Stimulated activated CD4-positive, alpha-beta T cell treated with anti-CD3 and anti-CD28 coated beads, TNF-alpha, amount 100 ng/mL, for 24 hours (primary cell): ENCODE results near the gene CDK16.
"Not testable (repeated sequence)": the region's sequence is repeated elsewhere in the genome, so short reads cannot be mapped to it uniquely, and the experiment has no call there.

Experiments used
- DNase-seq, 3 experiments: peaks; one replicate each; pipeline ENCODE4 v3.0.0-alpha.2; 2020; ENCODE audit warnings: low read depth in 3 of 3

The CDK16 gene

GRCh38 chrX:47250017-47250347 lies 31.5 kb downstream of the CDK16 start:
- DNase-seq, result no peak

- DNase-seq, result not testable (repeated sequence)
These were observed 39.1 kb downstream of the CDK16 start for GRCh38 chrX:47257620-47258019.

GRCh38 chrX:47264483-47265173 lies 46.1 kb downstream of the CDK16 start:
- DNase-seq, result no peak

- DNase-seq, result no peak
These were observed 48.2 kb downstream of the CDK16 start for GRCh38 chrX:47266643-47267042.

GRCh38 chrX:47272013-47272408 lies 53.5 kb downstream of the CDK16 start:
- no peak for DNase-seq

GRCh38 chrX:47273011-47273730 lies 54.7 kb downstream of the CDK16 start:
- DNase-seq, result no peak

- no peak for DNase-seq
These were observed 60.2 kb downstream of the CDK16 start for GRCh38 chrX:47278691-47279090.
